ENCODE data around the gene FBXL5. TPM values are rescaled to one million over a fixed set of nuclear protein-coding genes. Genes with fewer than 3 reads are reported as not detected.

FBXL5 gene
- total RNA-seq, 1 donor, result 107 TPM

DNA sequence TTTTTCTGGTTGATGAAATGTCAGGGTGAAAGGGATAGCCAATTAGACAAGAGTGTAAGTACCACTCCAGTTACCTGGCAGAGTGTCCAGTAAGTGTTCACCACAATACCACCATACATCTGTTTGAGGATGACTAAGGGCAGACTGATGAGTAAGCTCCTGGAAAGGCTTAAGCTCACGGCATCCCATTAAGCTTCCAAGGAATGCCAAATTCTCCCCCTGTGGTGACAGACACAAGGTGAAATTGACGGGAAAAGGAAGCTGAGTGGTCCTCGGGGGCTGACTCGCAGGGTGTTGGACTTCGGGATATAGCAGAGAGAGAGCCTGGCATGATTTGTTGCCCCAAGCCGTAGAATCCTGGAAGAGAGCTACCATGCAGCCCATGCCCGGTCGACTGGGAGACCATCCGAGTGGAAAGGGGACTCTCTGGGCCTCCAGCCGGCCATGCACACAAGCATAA lies 40.1 kb upstream of the FBXL5 start:
- H3K4me3 ChIP-seq (ENCODE audit: low read depth, low read length), result no peak overlapping the region
- DNase-seq (ENCODE audit: low read depth), result peak; percentile 98
- TF ChIP-seq, protein P1, sequence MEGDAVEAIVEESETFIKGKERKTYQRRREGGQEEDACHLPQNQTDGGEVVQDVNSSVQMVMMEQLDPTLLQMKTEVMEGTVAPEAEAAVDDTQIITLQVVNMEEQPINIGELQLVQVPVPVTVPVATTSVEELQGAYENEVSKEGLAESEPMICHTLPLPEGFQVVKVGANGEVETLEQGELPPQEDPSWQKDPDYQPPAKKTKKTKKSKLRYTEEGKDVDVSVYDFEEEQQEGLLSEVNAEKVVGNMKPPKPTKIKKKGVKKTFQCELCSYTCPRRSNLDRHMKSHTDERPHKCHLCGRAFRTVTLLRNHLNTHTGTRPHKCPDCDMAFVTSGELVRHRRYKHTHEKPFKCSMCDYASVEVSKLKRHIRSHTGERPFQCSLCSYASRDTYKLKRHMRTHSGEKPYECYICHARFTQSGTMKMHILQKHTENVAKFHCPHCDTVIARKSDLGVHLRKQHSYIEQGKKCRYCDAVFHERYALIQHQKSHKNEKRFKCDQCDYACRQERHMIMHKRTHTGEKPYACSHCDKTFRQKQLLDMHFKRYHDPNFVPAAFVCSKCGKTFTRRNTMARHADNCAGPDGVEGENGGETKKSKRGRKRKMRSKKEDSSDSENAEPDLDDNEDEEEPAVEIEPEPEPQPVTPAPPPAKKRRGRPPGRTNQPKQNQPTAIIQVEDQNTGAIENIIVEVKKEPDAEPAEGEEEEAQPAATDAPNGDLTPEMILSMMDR (IDR thresholded peaks at IDR 0.05; ENCODE audit: insufficient read depth, low read length), result peak; percentile 12

DNA sequence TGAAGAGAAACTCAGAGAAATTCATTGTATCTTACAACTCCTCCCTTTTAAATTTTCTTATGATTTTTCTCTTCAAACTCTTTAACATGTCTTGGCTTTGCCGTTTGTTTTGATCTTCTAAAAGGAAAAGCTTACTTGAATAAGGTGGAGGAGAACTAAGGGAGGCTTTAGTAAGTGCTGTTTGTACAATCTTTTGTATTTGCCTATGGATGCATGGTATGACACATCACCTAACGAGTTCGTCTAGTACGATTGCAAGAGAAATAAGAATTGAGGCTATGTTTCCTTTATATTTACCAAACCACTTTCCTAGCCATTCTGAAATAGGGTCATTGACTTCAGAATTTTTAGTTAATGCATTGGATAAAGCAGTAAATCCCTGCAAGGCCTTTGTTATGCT lies 39.3 kb upstream of the FBXL5 start:
- no peak overlapping the region for H3K4me3 ChIP-seq (ENCODE audit: low read depth, low read length)
- no peak for DNase-seq (ENCODE audit: low read depth)
- TF ChIP-seq, protein P1 (IDR thresholded peaks at IDR 0.05; ENCODE audit: insufficient read depth, low read length), result no peak

DNA sequence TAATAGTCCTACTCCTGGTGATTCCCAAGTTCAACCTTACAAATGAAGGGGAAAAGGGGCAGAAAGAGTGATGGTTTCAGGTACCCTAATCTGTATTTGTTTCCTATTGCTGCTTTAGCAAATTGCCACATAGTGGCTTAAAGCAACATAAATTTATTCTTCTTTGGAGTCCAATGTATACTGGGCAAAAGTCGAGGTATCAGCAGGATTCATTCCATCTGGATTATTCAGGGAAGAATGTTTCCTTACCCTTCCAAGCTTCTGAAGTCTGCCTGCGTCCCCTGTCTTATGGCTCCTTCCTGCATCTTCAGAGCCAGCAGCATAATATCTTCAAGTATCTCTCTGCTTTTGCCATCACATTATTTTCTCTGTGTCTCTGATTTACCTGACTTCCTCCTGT lies 37.4 kb upstream of the FBXL5 start:
- DNase-seq (ENCODE audit: low read depth), result no peak
- H3K4me3 ChIP-seq (ENCODE audit: low read depth, low read length), result no peak overlapping the region
- TF ChIP-seq, protein P1 (IDR thresholded peaks at IDR 0.05; ENCODE audit: insufficient read depth, low read length), result no peak

DNA sequence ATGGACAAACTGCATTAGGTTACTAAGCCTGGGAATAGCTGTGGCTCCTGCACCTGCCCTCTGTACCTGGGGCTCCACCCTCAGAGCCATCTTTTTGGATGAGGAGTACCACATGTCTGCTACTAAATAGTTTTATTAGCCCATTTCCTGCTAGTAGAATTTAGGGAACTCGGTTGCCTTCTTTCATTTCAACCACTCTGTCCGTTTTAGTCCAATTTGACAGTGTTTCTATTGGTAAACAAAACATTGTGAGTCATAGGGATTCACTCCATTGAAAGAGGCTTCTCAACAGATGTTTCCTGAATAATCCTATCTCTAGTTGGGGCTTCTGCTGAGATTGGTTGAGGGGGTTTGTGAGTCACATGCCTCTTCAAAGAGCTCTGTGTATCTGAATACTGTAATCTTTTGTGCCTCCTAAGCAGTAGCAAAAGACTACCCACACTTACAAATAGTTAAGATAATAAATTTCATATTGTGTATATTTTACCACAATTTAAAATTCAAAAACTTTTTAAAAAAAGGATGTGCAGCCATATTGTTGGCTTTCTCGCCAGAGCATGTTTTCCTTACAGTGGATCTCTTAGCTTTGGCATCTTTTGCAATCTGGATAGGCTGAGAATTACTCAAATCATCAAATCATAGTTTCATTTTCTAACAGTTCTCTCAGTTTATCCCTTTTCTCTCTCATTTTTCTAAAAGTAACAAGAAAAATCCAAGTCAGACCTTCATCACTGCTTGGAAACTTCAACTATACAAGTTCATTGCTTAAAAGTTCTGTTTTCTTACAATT lies 36.4 kb upstream of the FBXL5 start:
- no peak overlapping the region for H3K4me3 ChIP-seq (ENCODE audit: low read depth, low read length)
- TF ChIP-seq, protein P1 (IDR thresholded peaks at IDR 0.05; ENCODE audit: insufficient read depth, low read length), result no peak
- peak; percentile 47 for DNase-seq (ENCODE audit: low read depth)

DNA sequence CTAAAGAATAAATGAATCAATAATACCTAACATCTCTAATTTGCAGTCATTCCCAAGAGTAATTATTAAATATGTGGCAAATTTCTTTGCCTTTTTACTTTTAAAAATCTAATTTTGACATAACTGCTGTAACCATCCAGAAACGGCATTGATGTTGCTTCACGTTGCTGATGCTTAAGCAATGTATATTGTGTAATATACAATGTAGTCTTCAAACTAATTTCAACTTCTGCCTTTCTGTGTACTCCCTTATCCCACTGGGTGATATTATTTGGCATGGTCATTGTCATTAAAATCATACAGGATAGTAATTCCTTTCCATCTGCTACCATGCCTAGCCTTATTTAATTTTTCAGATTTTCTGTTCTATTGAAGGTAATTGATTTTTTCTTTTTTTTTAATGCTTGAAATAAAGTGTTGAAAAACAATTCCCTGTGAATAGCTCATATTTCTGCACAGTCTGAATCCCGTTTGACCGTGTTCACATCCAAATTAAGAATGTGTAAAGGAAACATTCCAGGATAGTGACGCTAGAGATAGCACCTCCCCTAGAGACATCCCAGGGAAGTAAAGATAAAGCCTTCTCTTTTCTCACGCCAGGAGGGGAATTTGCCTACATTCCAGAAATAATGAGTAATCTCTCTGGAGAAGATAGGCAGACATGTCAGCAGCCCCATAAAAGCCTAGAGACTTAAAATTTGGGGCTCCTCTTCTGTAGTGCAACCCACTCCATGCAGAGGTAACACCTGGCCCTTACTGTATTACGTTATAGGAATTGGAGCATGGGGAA lies 35.1 kb upstream of the FBXL5 start:
- peak; percentile 98 for DNase-seq (ENCODE audit: low read depth)
- H3K4me3 ChIP-seq (ENCODE audit: low read depth, low read length), result no peak overlapping the region
- TF ChIP-seq, protein P1 (IDR thresholded peaks at IDR 0.05; ENCODE audit: insufficient read depth, low read length), result no peak

DNA sequence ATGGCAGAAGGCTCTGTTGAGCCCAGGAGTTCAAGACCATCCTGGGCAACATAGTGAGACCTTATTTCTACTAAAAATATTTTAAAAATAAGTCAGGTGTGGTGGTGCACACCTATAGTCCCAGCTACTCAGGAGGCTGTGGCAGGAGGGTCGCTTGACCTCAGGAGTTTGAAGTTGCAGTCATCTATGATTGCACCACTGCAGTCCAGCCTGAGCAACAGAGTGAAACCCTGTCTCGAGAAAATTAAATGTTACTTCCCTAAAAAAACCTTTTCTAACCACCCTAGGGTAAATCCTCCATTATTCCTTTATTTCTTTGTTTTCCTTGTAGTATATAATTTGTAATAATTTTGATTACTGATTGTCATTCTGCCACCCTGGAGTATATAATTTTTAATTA lies 34.4 kb upstream of the FBXL5 start:
- DNase-seq (ENCODE audit: low read depth), result peak; percentile 46
- no peak overlapping the region for H3K4me3 ChIP-seq (ENCODE audit: low read depth, low read length)
- TF ChIP-seq, protein P1 (IDR thresholded peaks at IDR 0.05; ENCODE audit: insufficient read depth, low read length), result no peak

Measured in fibroblast of the aortic adventitia (primary cell).